ENCODE measurements around the gene TAF1B.

- TF ChIP-seq, protein P1, sequence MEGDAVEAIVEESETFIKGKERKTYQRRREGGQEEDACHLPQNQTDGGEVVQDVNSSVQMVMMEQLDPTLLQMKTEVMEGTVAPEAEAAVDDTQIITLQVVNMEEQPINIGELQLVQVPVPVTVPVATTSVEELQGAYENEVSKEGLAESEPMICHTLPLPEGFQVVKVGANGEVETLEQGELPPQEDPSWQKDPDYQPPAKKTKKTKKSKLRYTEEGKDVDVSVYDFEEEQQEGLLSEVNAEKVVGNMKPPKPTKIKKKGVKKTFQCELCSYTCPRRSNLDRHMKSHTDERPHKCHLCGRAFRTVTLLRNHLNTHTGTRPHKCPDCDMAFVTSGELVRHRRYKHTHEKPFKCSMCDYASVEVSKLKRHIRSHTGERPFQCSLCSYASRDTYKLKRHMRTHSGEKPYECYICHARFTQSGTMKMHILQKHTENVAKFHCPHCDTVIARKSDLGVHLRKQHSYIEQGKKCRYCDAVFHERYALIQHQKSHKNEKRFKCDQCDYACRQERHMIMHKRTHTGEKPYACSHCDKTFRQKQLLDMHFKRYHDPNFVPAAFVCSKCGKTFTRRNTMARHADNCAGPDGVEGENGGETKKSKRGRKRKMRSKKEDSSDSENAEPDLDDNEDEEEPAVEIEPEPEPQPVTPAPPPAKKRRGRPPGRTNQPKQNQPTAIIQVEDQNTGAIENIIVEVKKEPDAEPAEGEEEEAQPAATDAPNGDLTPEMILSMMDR (IDR thresholded peaks at IDR 0.05; ENCODE audit: poor library complexity) = no peak
- TF ChIP-seq EZH2 (IDR thresholded peaks at IDR 0.05; ENCODE audit: borderline replicate concordance) = no peak
Measured at GRCh38 chr2:9842487-9843228, 616 bp upstream of the TAF1B start.
